Mucosa of stomach (tissue), 1 donor: ENCODE results near the gene IFNK.

Source experiments
- H3K27me3 ChIP-seq: one replicate; pipeline ENCODE4 v1.7.0; 2013; ENCODE audit warnings: mild to moderate bottlenecking, low read length; ENCODE audit not compliant: control insufficient read depth, insufficient read depth
- H3K36me3 ChIP-seq: one replicate; pipeline ENCODE4 v1.7.0; 2013; ENCODE audit warnings: low read length; ENCODE audit not compliant: control insufficient read depth, insufficient read depth
- H3K4me1 ChIP-seq: one replicate; pipeline ENCODE4 v1.7.0; 2013; ENCODE audit warnings: mild to moderate bottlenecking, low read length; ENCODE audit not compliant: control insufficient read depth, insufficient read depth
- H3K4me3 ChIP-seq: one replicate; pipeline ENCODE4 v1.7.0; 2013; ENCODE audit warnings: low read length
- H3K9ac ChIP-seq: one replicate; pipeline ENCODE4 v1.7.0; 2013; ENCODE audit warnings: mild to moderate bottlenecking, low read length, moderate library complexity
- H3K9me3 ChIP-seq: one replicate; pipeline ENCODE4 v1.7.0; 2013; ENCODE audit warnings: mild to moderate bottlenecking, low read length, moderate library complexity; ENCODE audit not compliant: control insufficient read depth
- donor health status: Pancreatic carcinoma.

Gene IFNK

GRCh38 chr9:27548055-27548741, 24.1 kb downstream of the IFNK start:
- no peak overlapping the region for H3K4me3 ChIP-seq
- no peaks in the 10 kb centered on the region for H3K4me1 ChIP-seq
- H3K36me3 ChIP-seq = no peaks in the 10 kb centered on the region
- H3K27me3 ChIP-seq = no peaks in the 10 kb centered on the region
- no peaks in the 10 kb centered on the region for H3K9me3 ChIP-seq
- no peak overlapping the region for H3K9ac ChIP-seq

GRCh38 chr9:27549196-27549755, 25.2 kb downstream of the IFNK start:
- no peak overlapping the region for H3K9ac ChIP-seq
- no peaks in the 10 kb centered on the region for H3K9me3 ChIP-seq
- H3K4me3 ChIP-seq = no peak overlapping the region
- no peaks in the 10 kb centered on the region for H3K36me3 ChIP-seq
- no peaks in the 10 kb centered on the region for H3K27me3 ChIP-seq
- no peaks in the 10 kb centered on the region for H3K4me1 ChIP-seq

- Histone ChIP-seq H3K4me1 (no peaks in the 10 kb centered on the region), H3K9ac (no peak overlapping the region), H3K4me3 (no peak overlapping the region), H3K27me3 (no peaks in the 10 kb centered on the region), H3K9me3 (no peaks in the 10 kb centered on the region), H3K36me3 (peaks cover 6% of the 10 kb centered on the region)
Observed at GRCh38 chr9:27554712-27555111, 30.6 kb downstream of the IFNK start.

- Histone ChIP-seq H3K9me3 (no peaks in the 10 kb centered on the region), H3K9ac (no peak overlapping the region), H3K4me3 (no peak overlapping the region), H3K36me3 (peaks cover 6% of the 10 kb centered on the region), H3K4me1 (peaks cover 2% of the 10 kb centered on the region), H3K27me3 (no peaks in the 10 kb centered on the region)
Observed at GRCh38 chr9:27556470-27556869, 32.4 kb downstream of the IFNK start.

- peaks cover 6% of the 10 kb centered on the region for H3K36me3 ChIP-seq
- H3K4me3 ChIP-seq = no peak overlapping the region
- no peaks in the 10 kb centered on the region for H3K9me3 ChIP-seq
Observed at GRCh38 chr9:27558307-27558706, 34.2 kb downstream of the IFNK start.

GRCh38 chr9:27560457-27560856, 36.4 kb downstream of the IFNK start:
- H3K27me3 ChIP-seq = no peaks in the 10 kb centered on the region
- H3K36me3 ChIP-seq = peaks cover 2% of the 10 kb centered on the region
- no peak overlapping the region for H3K4me3 ChIP-seq
- H3K4me1 ChIP-seq = peaks cover 7% of the 10 kb centered on the region
- H3K9ac ChIP-seq = no peak overlapping the region
- H3K9me3 ChIP-seq = no peaks in the 10 kb centered on the region

More at GRCh38 chr9:27558307-27558706, 34.2 kb downstream of the IFNK start:
- Histone ChIP-seq H3K27me3 (no peaks in the 10 kb centered on the region), H3K4me1 (peaks cover 7% of the 10 kb centered on the region), H3K9ac (no peak overlapping the region)

GRCh38 chr9:27561685-27562084, 37.6 kb downstream of the IFNK start:
- Histone ChIP-seq H3K36me3 (no peaks in the 10 kb centered on the region), H3K4me3 (no peak overlapping the region), H3K9me3 (no peaks in the 10 kb centered on the region), H3K9ac (no peak overlapping the region), H3K27me3 (no peaks in the 10 kb centered on the region), H3K4me1 (peaks cover 7% of the 10 kb centered on the region)

GRCh38 chr9:27563738-27564430, 39.8 kb downstream of the IFNK start:
- Histone ChIP-seq H3K4me1 (peaks cover 13% of the 10 kb centered on the region), H3K4me3 (no peak overlapping the region), H3K9me3 (no peaks in the 10 kb centered on the region), H3K27me3 (no peaks in the 10 kb centered on the region), H3K36me3 (no peaks in the 10 kb centered on the region), H3K9ac (no peak overlapping the region)

- H3K4me3 ChIP-seq = no peak overlapping the region
- peaks cover 14% of the 10 kb centered on the region for H3K4me1 ChIP-seq
- no peak overlapping the region for H3K9ac ChIP-seq
- no peaks in the 10 kb centered on the region for H3K9me3 ChIP-seq
- H3K27me3 ChIP-seq = no peaks in the 10 kb centered on the region
- no peaks in the 10 kb centered on the region for H3K36me3 ChIP-seq
Observed at GRCh38 chr9:27564670-27565069, 40.6 kb downstream of the IFNK start.

- no peaks in the 10 kb centered on the region for H3K36me3 ChIP-seq
- no peaks in the 10 kb centered on the region for H3K27me3 ChIP-seq
- H3K9me3 ChIP-seq = no peaks in the 10 kb centered on the region
- no peak overlapping the region for H3K4me3 ChIP-seq
- H3K4me1 ChIP-seq = peaks cover 17% of the 10 kb centered on the region
- H3K9ac ChIP-seq = no peak overlapping the region
Observed at GRCh38 chr9:27565696-27566095, 41.6 kb downstream of the IFNK start.

GRCh38 chr9:27566118-27566517, 42.0 kb downstream of the IFNK start:
- H3K4me1 ChIP-seq = peaks cover 17% of the 10 kb centered on the region
- H3K36me3 ChIP-seq = no peaks in the 10 kb centered on the region
- no peaks in the 10 kb centered on the region for H3K27me3 ChIP-seq
- H3K9me3 ChIP-seq = no peaks in the 10 kb centered on the region
- H3K9ac ChIP-seq = no peak overlapping the region
- no peak overlapping the region for H3K4me3 ChIP-seq

- no peaks in the 10 kb centered on the region for H3K27me3 ChIP-seq
- H3K4me1 ChIP-seq = peaks cover 26% of the 10 kb centered on the region
- no peak overlapping the region for H3K9ac ChIP-seq
- no peaks in the 10 kb centered on the region for H3K36me3 ChIP-seq
- no peak overlapping the region for H3K4me3 ChIP-seq
- no peaks in the 10 kb centered on the region for H3K9me3 ChIP-seq
Observed at GRCh38 chr9:27569406-27569805, 45.3 kb downstream of the IFNK start.
